Keratinocyte (primary cell): Measurements from ENCODE around the gene CLMN.

Experiments
- EZH2 ChIP-seq: IDR thresholded peaks from one replicate; pipeline ENCODE4 v1.6.1; 2012; ENCODE audit warnings: inconsistent platforms, mild to moderate bottlenecking, low read length, moderate library complexity
- TF ChIP-seq, protein P1 (sequence below), 3 experiments: IDR thresholded peaks in 1 of 3; conservative IDR thresholded peaks in 1 of 3; optimal IDR thresholded peaks in 1 of 3; 2 replicates in 2 of 3; 3 replicates in 1 of 3; pipeline versions ENCODE3 to v1.5.1; 2011; ENCODE audit warnings: low read length in 3 of 3, mild to moderate bottlenecking in 3 of 3, moderate library complexity in 2 of 3, control low read depth in 1 of 3, inconsistent platforms in 1 of 3; ENCODE audit not compliant: insufficient read depth in 2 of 3; ENCODE audit errors: extremely low read depth in 1 of 3

DNA sequence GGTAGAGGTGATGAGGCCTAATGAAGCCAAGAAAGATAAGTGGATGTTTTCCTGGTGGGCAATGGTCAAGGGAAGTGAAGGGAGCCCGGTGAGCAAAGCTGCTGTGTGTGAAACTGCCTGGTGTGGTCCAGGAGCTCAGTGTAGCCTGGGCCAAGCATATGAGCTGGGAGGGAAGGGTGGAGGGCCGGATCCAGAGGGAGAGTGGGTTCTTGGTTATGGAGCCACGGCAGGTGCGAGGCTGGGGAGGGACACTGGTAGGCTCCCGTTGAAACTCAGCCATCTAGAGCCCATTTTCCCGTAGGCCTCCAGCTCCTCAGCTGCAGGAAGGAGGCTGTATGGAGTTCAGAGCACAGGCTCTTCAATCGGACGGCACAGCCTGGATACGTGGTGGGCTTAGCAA is 10.2 kb upstream of the CLMN start:
- TF ChIP-seq, protein P1, sequence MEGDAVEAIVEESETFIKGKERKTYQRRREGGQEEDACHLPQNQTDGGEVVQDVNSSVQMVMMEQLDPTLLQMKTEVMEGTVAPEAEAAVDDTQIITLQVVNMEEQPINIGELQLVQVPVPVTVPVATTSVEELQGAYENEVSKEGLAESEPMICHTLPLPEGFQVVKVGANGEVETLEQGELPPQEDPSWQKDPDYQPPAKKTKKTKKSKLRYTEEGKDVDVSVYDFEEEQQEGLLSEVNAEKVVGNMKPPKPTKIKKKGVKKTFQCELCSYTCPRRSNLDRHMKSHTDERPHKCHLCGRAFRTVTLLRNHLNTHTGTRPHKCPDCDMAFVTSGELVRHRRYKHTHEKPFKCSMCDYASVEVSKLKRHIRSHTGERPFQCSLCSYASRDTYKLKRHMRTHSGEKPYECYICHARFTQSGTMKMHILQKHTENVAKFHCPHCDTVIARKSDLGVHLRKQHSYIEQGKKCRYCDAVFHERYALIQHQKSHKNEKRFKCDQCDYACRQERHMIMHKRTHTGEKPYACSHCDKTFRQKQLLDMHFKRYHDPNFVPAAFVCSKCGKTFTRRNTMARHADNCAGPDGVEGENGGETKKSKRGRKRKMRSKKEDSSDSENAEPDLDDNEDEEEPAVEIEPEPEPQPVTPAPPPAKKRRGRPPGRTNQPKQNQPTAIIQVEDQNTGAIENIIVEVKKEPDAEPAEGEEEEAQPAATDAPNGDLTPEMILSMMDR (optimal IDR thresholded peaks at IDR 0.05 in 1 of 3, IDR thresholded peaks at IDR 0.05 in 1 of 3, conservative IDR thresholded peaks at IDR 0.05 in 1 of 3; ENCODE audit: extremely low read depth in 1 of 3, insufficient read depth in 2 of 3, low read length in 3 of 3), result no peak
- TF ChIP-seq EZH2, result no peak
